Omental fat pad (tissue), 4 donors: Measurements from ENCODE around the gene OR56A1. TPM values are rescaled to one million over a fixed set of nuclear protein-coding genes. Genes with fewer than 3 reads are reported as not detected.

Experiments used
- ATAC-seq: fragments of 150-250 bp; one replicate; pipeline ENCODE4 v1.9.1; 2016; ENCODE audit warnings: mild to moderate bottlenecking, moderate library complexity; ENCODE audit not compliant: low FRiP score
- DNase-seq: peaks from one replicate; pipeline ENCODE4 v3.0.0-alpha.2; 2019; ENCODE audit warnings: low spot score
- small RNA-seq: library from RNA; depleted of rRNA; stranded (forward); fragments of <200 nt; gene quantifications from one replicate; pipeline ENCODE3, GENCODE V24; 2016
- total RNA-seq, 4 donors: library from RNA; depleted of rRNA; stranded (reverse); fragments of >200 nt; gene quantifications; one replicate each; pipeline ENCODE4 v1.1.0, GENCODE V29; 2016
- TF ChIP-seq, protein P1 (sequence below), 3 donors: fragments of 450-650 bp; IDR thresholded peaks; one replicate each; pipeline ENCODE4 v1.5.1; 2016 to 2017; ENCODE audit warnings: antibody characterized with exemption in 3 of 3, mild to moderate bottlenecking in 3 of 3, moderate library complexity in 2 of 3

The OR56A1 gene
- total RNA-seq, 4 donors from 2014 or later: 0.06 TPM; not detected in 3

DNA sequence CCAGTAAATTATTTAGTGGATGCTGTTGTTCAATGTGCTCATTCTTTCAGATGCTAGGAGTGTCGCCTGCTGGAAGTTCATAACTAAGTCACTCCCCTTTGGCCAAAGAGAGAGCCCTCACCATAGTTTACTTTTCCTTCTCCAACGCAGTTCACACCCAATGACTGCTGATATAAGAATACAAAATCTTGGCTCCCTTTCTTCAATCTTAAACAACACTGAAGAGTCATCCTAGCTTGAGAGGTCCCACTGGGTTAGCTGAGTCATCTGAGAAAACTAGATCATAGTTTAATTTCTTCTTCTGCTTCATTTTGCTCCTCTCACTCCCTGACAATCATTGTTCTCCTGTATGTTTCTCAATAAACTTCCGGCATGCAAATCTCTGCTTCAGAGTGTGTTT, 38.4 kb downstream of the OR56A1 start:
- ATAC-seq: no peak
- TF ChIP-seq, protein P1, sequence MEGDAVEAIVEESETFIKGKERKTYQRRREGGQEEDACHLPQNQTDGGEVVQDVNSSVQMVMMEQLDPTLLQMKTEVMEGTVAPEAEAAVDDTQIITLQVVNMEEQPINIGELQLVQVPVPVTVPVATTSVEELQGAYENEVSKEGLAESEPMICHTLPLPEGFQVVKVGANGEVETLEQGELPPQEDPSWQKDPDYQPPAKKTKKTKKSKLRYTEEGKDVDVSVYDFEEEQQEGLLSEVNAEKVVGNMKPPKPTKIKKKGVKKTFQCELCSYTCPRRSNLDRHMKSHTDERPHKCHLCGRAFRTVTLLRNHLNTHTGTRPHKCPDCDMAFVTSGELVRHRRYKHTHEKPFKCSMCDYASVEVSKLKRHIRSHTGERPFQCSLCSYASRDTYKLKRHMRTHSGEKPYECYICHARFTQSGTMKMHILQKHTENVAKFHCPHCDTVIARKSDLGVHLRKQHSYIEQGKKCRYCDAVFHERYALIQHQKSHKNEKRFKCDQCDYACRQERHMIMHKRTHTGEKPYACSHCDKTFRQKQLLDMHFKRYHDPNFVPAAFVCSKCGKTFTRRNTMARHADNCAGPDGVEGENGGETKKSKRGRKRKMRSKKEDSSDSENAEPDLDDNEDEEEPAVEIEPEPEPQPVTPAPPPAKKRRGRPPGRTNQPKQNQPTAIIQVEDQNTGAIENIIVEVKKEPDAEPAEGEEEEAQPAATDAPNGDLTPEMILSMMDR (IDR thresholded peaks at IDR 0.05): no peak
- DNase-seq: no peak

DNA sequence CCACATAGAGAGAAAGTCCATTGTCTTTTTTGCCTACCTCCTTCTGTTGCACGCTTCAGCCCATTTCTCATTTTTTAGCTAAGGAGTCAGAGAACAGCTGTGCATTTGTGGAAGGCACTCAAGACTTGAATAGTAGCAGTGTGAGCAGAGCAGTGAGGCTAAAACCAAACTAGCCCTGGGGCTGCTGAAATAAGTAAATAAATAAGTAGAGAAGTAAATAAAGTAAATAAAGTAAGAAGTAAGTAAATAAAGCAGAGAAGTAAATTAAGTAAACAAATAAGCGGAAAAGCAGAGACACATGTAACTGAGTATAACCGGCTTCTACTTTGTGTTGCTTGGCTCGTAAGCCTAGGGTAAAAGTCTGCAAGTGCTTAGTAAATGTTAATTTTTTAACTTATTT, 41.4 kb downstream of the OR56A1 start:
- DNase-seq (no peak), ATAC-seq (no peak)
- TF ChIP-seq, protein P1 (IDR thresholded peaks at IDR 0.05): no peak

DNA sequence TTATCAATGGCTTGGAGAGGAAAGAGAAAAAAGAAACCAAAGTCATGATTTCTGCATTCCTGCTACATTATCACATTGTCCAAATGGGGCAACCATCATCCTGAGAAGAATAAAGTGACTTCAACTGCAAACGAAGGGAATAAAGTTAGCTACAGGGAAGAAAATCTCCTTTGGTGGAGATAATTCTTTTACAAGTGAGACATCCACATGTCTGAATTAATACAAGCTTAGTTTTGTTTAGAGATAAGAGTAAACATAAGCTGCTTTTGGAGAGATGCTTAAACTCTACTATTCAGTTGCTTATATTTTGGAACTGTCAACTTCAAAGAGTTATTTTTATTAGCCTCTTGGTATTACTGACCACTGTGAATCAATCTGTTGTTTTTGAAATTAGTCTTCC, 43.7 kb downstream of the OR56A1 start, which contains the start of gene OR52L1:
Gene OR52L1, minus strand, starts transcription at position 101 of the 400 bp plus-strand sequence. Its CDS starts 55 bp downstream, at position 46.
- ATAC-seq: no peak
- TF ChIP-seq, protein P1 (IDR thresholded peaks at IDR 0.05): no peak
- no peak for DNase-seq

DNA sequence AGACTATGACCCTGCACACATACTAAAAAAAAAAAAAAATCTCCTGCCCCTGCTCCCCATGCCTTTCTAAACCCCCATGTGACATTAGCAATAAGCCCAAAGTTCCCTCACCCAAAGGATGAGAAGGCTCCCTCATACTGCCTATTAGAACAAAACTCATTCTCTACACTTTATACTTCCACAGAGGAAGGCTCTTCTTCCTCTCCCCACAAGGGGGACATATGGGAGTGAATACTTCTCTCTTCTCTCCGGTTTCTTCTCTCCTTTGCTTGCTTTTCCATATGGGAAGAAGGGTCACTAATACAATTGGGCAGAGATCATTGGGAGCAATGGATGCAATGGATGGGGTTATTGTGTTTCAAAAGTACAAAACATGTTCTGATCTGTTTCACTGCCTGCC, 47.1 kb downstream of the OR56A1 start:
- DNase-seq: no peak
- no peak for ATAC-seq
- TF ChIP-seq, protein P1 (IDR thresholded peaks at IDR 0.05): no peak

DNA sequence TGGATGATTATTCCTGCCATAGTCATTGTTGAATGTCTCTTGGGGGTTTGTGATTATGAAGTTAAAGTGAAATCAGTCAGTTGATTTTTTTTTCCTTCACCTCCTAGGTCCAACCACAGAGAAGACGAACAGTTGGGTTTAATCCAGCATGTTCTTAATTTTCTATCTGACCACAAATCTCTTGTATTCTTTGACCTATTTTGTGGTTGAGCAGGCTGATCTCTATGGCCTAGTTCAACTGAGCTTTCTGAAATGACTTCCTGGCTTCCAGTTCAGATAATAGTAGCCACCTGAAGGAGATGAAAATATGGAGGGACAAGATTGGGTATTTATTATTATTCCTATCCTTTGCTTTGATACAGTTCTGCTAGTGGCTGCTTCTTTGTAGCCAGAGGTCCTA, 57.0 kb downstream of the OR56A1 start:
- DNase-seq (no peak), ATAC-seq (no peak)
- TF ChIP-seq, protein P1 (IDR thresholded peaks at IDR 0.05): no peak

Small RNA genes within 50 kb of the gene (small RNA-seq; reads per million reads assigned to genes)
- gene RNA5SP329: not detected

Other genes with a start within 250 kb of the OR56A1 start
- gene OR52N5, start 247.4 kb downstream of the OR56A1 start, total RNA-seq: 10 to 100 TPM in 1 of 4 donors, not detected in 3; 11.9 TPM
- gene OR52N1, start 239.5 kb downstream of the OR56A1 start, total RNA-seq: 10 to 100 TPM in 1 of 4 donors, 1 to 10 TPM in 1, under 1 TPM in 1, not detected in 1; 0.46 to 13.9 (median 2.4) TPM
- not detected for gene OR52N2, start 221.8 kb downstream of the OR56A1 start, total RNA-seq
- not detected for gene OR52E6, start 188.9 kb downstream of the OR56A1 start, total RNA-seq
- gene OR52E8, start 173.1 kb downstream of the OR56A1 start, total RNA-seq: not detected
- not detected for gene OR52E4, start 150.1 kb downstream of the OR56A1 start, total RNA-seq
- not detected for gene OR52E5, start 137.6 kb downstream of the OR56A1 start, total RNA-seq
- not detected for gene OR56A3, start 88.5 kb downstream of the OR56A1 start, total RNA-seq
- gene OR56A5, start 62.3 kb downstream of the OR56A1 start, total RNA-seq: not detected
- gene OR52L1, start 43.8 kb downstream of the OR56A1 start, total RNA-seq: not detected
- not detected for gene OR56A4, start 23.8 kb downstream of the OR56A1 start, total RNA-seq
- gene OR56B4, start 76.9 kb upstream of the OR56A1 start, total RNA-seq: not detected
- not detected for gene OR52B2, start 139.6 kb upstream of the OR56A1 start, total RNA-seq
- gene OR52W1, start 168.5 kb upstream of the OR56A1 start, total RNA-seq: not detected
- not detected for gene C11orf42, start 174.8 kb upstream of the OR56A1 start, total RNA-seq
- gene FHIP1B, start 203.9 kb upstream of the OR56A1 start, total RNA-seq: 10 to 100 TPM; 23.8 to 50.9 (median 43.9) TPM
- gene CNGA4, start 208.3 kb upstream of the OR56A1 start, total RNA-seq: under 1 TPM in 1 of 4 donors, not detected in 3; 0.28 TPM
- gene CCKBR, start 229.1 kb upstream of the OR56A1 start, total RNA-seq: not detected